ENCODE data around the gene GNLY.
"Not testable (repeated sequence)": the region's sequence is repeated elsewhere in the genome, so short reads cannot be mapped to it uniquely, and the experiment has no call there.

Gene GNLY

GRCh38 chr2:85694052-85695025, at the start of gene GNLY:
GNLY (plus strand) TSS chr2:85694358; CDS start chr2:85694419, 61 bp downstream.
- no peak for DNase-seq

- DNase-seq = no peak
Observed at GRCh38 chr2:85644909-85645308, 49.2 kb upstream of the GNLY start.

- DNase-seq = no peak
Observed at GRCh38 chr2:85646166-85646565, 48.0 kb upstream of the GNLY start.

GRCh38 chr2:85647823-85648526, 46.2 kb upstream of the GNLY start:
- DNase-seq = no peak

- DNase-seq = no peak
Observed at GRCh38 chr2:85648619-85649018, 45.5 kb upstream of the GNLY start.

GRCh38 chr2:85649201-85650190, 44.7 kb upstream of the GNLY start:
- no peak for DNase-seq

- DNase-seq = no peak
Observed at GRCh38 chr2:85650456-85650855, 43.7 kb upstream of the GNLY start.

GRCh38 chr2:85651097-85651496, 43.1 kb upstream of the GNLY start:
- no peak for DNase-seq

GRCh38 chr2:85652056-85652455, 42.1 kb upstream of the GNLY start:
- DNase-seq = no peak

- DNase-seq = no peak
Observed at GRCh38 chr2:85653996-85654395, 40.2 kb upstream of the GNLY start.

GRCh38 chr2:85655961-85656417, 38.2 kb upstream of the GNLY start:
- no peak for DNase-seq

GRCh38 chr2:85656468-85656867, 37.7 kb upstream of the GNLY start:
- no peak for DNase-seq

- not testable (repeated sequence) for DNase-seq
Observed at GRCh38 chr2:85657399-85657798, 36.8 kb upstream of the GNLY start.

- DNase-seq = no peak
Observed at GRCh38 chr2:85659324-85659981, 34.7 kb upstream of the GNLY start.

GRCh38 chr2:85660301-85660700, 33.9 kb upstream of the GNLY start:
- DNase-seq = not testable (repeated sequence)

- no peak for DNase-seq
Observed at GRCh38 chr2:85660725-85661124, 33.4 kb upstream of the GNLY start.

GRCh38 chr2:85661139-85661858, 32.9 kb upstream of the GNLY start:
- no peak for DNase-seq

- DNase-seq = no peak
Observed at GRCh38 chr2:85662899-85663593, 31.1 kb upstream of the GNLY start.

- DNase-seq = no peak
Observed at GRCh38 chr2:85663594-85664565, 30.3 kb upstream of the GNLY start.

All from NCI-H2171 treated with DMSO at 0.1 percent for 48 hours (cell line).